ENCODE measurements around the gene NANP.

NANP gene

DNA sequence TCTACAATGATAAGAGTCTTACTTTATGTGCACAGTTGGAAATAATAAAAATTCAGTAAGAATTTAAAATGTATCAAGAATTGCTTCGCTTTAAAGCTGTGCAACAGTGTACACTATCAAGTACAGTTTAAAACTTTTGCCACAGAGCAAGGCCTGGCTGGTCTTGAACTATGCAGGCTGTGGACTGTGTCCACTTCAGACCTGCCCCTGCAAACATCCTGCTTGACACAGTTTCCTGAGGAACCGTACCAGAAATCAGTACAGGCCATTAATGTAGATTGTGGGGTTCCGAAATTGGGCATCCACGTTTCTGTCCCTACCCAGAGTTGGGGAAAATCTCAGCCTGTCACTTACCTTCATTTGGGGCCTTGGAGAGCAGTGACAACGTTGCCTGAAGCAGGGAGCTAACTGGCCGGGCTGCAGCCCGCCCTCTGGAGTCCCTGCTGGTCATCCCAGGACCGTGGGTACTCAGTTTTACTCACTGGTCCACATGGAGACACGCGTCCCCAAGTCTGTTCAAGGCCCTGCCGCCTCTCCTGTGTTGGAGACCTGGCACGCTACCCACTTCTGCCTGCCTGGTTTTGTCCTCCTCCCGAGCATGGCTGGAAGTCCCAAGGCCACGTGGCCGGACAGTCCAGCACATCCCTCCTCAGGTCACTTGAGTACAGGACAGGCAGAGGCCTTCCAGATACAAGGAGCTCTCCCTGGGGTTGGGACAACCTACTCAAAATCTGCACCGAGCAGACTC is 46.9 kb downstream of the NANP start:
- TF ChIP-seq, protein P1, sequence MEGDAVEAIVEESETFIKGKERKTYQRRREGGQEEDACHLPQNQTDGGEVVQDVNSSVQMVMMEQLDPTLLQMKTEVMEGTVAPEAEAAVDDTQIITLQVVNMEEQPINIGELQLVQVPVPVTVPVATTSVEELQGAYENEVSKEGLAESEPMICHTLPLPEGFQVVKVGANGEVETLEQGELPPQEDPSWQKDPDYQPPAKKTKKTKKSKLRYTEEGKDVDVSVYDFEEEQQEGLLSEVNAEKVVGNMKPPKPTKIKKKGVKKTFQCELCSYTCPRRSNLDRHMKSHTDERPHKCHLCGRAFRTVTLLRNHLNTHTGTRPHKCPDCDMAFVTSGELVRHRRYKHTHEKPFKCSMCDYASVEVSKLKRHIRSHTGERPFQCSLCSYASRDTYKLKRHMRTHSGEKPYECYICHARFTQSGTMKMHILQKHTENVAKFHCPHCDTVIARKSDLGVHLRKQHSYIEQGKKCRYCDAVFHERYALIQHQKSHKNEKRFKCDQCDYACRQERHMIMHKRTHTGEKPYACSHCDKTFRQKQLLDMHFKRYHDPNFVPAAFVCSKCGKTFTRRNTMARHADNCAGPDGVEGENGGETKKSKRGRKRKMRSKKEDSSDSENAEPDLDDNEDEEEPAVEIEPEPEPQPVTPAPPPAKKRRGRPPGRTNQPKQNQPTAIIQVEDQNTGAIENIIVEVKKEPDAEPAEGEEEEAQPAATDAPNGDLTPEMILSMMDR (IDR thresholded peaks at IDR 0.05; ENCODE audit: low read depth, low read length) = no peak

DNA sequence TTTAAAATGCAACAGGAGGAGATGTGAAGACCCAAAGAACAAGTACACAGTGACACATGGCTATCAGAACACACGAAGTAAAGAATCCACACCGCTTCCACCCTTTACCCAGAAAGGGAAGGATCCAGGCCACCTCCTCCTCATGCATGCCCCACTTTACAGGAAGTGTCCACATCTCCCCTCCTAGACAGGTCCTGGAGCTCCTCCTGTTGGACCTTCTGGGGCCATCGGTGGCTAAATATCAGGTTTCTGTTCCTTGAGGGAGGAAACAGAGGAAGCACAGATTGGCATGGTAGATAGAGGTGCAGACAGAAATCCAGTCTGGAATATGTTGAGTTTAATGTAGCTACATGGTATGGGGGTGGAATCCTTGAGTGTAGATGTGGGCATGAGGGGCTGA is 49.4 kb downstream of the NANP start:
- TF ChIP-seq, protein P1 (IDR thresholded peaks at IDR 0.05; ENCODE audit: low read depth, low read length) = peak; percentile 38
- no peak for DNase-seq (ENCODE audit: extremely low read depth, low read depth)

More for the DNA sequence above, 46.9 kb downstream of the NANP start:
- no peak for DNase-seq (ENCODE audit: extremely low read depth, low read depth)

DNA sequence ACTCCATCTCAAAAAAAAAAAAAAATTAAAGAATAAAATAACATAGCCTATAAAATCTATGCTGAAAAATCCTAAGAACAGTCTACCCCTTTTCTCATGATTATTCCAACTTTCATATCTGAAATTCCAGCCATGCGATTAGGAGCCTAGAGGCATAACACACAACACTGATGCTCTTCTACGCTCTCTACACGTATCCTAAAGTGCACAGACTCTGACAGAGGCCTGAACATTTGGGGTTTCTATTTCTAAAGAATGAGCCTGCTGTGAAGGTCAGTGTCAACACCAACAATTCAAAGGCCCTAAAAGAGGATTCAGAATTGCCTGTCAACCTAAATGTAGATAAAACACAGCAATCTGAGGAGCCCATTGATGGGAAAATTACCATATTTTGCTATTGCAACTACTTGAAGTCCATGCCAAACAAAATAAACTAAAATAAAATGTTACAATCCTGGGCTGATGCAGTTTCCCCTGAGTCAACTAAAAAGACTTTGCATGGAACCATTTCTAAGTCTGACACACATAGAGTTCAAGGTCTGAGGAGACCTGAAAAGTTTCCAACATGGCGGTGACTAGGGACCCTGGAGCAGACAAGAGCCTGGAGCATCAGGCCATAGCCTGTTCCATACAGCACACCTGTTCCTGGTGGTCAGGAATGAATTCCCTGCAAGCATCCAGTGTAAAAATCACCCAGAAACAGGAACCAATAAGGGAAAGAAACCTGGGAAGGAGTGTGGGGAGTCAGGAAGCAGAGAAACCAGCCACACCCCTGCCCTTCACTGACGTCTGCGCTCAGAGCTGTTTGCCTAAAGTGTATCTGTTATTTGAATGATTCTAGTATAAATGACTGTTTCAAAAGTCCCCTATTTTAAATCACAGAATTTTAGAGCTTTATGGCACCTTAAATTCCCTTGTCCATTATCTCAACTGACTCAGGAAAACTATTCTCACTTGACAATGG is 50.2 kb downstream of the NANP start:
- DNase-seq (ENCODE audit: extremely low read depth, low read depth) = no peak
- TF ChIP-seq, protein P1 (IDR thresholded peaks at IDR 0.05; ENCODE audit: low read depth, low read length) = no peak

DNA sequence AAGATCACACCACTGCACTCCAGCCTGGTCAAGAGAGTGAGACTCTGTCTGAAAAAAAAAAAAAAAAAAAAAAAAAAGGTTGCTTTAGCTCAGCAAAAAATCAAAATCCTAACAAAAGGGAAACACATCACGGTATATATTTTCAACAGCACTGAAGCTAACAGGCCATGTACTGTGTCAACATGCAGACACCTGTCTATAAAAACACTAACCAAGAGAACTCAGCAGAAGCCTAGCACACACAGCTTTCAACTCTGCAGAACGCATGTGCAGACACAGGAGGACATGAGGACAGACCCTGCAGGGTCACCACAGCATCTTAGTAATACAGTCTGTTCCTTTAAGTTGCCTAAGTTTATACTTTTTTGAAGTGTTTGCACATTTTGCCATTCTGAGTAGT is 52.0 kb downstream of the NANP start:
- no peak for DNase-seq (ENCODE audit: extremely low read depth, low read depth)
- TF ChIP-seq, protein P1 (IDR thresholded peaks at IDR 0.05; ENCODE audit: low read depth, low read length) = no peak

DNA sequence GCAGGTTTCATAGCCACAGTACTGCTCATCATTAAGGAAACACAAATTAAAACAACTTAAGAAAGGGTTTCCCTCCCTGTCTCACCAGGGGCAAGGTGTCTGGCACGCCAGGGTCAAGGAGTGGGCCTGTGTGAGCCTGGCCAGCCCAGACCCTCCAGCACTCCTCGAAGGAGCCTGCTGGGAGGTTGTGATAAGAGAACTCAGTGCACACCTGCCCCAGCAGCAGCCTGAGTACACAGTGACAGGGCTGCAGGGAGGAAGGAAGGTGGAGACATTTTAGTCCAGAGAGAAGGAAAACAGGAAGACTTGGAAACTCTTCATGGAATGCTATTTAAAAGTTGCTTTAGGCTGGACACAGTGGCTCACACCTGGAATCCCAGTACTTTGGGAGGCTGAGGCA is 52.6 kb downstream of the NANP start:
- TF ChIP-seq, protein P1 (IDR thresholded peaks at IDR 0.05; ENCODE audit: low read depth, low read length) = no peak
- DNase-seq (ENCODE audit: extremely low read depth, low read depth) = no peak

DNA sequence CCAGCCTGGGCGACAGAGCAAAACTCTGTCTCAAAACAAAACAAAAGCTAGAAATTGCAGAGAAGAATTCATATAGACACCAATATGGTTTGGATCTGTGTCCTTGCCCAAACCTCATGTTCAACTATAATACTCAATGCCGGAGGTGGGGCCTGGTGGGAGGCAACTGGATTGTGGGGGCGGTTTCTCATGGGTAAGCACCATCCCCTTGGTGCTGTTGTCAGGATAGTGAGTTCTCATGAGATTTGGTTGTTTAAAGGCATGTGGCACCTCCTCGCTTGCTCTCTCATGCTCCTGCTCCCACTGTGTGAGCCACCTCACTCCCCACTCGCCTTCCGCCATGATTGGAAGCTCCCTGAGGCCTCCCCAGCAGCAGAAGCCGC is 53.7 kb downstream of the NANP start:
- DNase-seq (ENCODE audit: extremely low read depth, low read depth) = no peak
- TF ChIP-seq, protein P1 (IDR thresholded peaks at IDR 0.05; ENCODE audit: low read depth, low read length) = no peak

DNA sequence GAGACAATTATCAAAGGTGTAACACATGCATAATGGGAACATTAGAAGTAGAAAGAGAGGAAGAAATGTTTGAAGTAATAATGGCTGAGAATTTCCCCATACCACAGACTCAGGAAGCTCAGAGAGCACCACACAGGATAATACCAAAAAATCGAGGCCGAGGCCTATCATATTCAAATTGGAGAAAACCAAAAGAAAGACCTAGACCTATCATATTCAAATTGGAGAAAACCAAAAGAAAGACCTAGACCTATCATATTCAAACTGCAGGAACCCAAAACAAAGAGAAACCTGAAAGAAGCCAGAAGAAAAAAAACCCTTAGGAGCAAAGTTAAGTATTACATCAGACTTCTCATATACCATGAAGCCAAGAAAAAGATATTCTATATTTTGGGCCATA is 56.5 kb downstream of the NANP start:
- TF ChIP-seq, protein P1 (IDR thresholded peaks at IDR 0.05; ENCODE audit: low read depth, low read length) = no peak
- DNase-seq (ENCODE audit: extremely low read depth, low read depth) = no peak
